GM21717 (cell line): Measurements from ENCODE around the gene KRT16.
"Not testable (repeated sequence)": the region's sequence is repeated elsewhere in the genome, so short reads cannot be mapped to it uniquely, and the experiment has no call there.

Experiments used
- ATAC-seq: cut with Tn5 transposase; IDR thresholded peaks from one replicate; pipeline ENCODE4 v1.9.1; 2021; ENCODE audit warnings: mild to moderate bottlenecking, moderate library complexity; ENCODE audit not compliant: unreplicated experiment

The KRT16 gene

GRCh38 chr17:41617136-41617535 lies 4.6 kb upstream of the KRT16 start:
- no peak for ATAC-seq

GRCh38 chr17:41616486-41616885 lies 3.9 kb upstream of the KRT16 start:
- ATAC-seq = not testable (repeated sequence)

- ATAC-seq = no peak
Measured at GRCh38 chr17:41615454-41615853, 2.9 kb upstream of the KRT16 start.

- ATAC-seq = not testable (repeated sequence)
Measured at GRCh38 chr17:41614767-41615166, 2.2 kb upstream of the KRT16 start.

GRCh38 chr17:41614098-41614497 lies 1.5 kb upstream of the KRT16 start:
- no peak for ATAC-seq

- ATAC-seq = no peak
Measured at GRCh38 chr17:41613277-41614082, 913 bp upstream of the KRT16 start.

GRCh38 chr17:41610965-41611640 lies 1.5 kb downstream of the KRT16 start:
- no peak for ATAC-seq

GRCh38 chr17:41610061-41610517 lies 2.5 kb downstream of the KRT16 start:
- ATAC-seq = not testable (repeated sequence)

- not testable (repeated sequence) for ATAC-seq
Measured at GRCh38 chr17:41606930-41607329, 5.6 kb downstream of the KRT16 start.

GRCh38 chr17:41602524-41602923 lies 10.0 kb downstream of the KRT16 start:
- no peak for ATAC-seq

GRCh38 chr17:41600318-41600717 lies 12.2 kb downstream of the KRT16 start:
- no peak for ATAC-seq

GRCh38 chr17:41599680-41600079 lies 12.9 kb downstream of the KRT16 start:
- no peak for ATAC-seq

- no peak for ATAC-seq
Measured at GRCh38 chr17:41595585-41595984, 17.0 kb downstream of the KRT16 start.

- ATAC-seq = no peak
Measured at GRCh38 chr17:41594363-41594915, 18.1 kb downstream of the KRT16 start.

GRCh38 chr17:41593306-41593981 lies 19.1 kb downstream of the KRT16 start:
- ATAC-seq = no peak

- ATAC-seq = no peak
Measured at GRCh38 chr17:41592601-41593305, 19.8 kb downstream of the KRT16 start.

GRCh38 chr17:41589301-41589700 lies 23.3 kb downstream of the KRT16 start:
- no peak for ATAC-seq

GRCh38 chr17:41588126-41588810 lies 24.3 kb downstream of the KRT16 start:
- ATAC-seq = no peak

GRCh38 chr17:41586863-41587495 lies 25.6 kb downstream of the KRT16 start, which contains the start of gene KRT14:
KRT14 (minus strand) TSS chr17:41586895; CDS start chr17:41586834, 61 bp downstream.
- ATAC-seq = no peak
